ENCODE results near the gene SCN5A.

DNA sequence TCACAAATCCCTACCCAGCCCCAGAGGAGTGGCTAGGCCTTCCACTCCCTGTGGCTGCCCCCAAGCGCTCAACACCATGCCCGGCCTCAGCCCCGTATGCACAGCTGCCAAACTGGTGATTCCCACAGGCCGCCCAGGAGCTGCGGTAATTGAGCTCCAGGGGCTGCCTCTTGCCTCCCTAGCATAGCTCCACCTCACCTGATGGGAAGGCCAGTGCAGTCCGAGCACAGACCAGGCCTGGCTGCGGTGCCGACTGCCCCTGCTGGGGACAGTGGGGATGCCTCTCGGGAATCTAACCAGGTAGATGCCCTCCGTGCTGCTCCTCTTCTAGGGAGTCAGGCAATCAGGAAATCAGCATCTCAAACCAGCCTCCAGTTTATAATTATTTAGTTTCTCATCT lies 25.9 kb downstream of the SCN5A start:
- TF ChIP-seq, protein P1, sequence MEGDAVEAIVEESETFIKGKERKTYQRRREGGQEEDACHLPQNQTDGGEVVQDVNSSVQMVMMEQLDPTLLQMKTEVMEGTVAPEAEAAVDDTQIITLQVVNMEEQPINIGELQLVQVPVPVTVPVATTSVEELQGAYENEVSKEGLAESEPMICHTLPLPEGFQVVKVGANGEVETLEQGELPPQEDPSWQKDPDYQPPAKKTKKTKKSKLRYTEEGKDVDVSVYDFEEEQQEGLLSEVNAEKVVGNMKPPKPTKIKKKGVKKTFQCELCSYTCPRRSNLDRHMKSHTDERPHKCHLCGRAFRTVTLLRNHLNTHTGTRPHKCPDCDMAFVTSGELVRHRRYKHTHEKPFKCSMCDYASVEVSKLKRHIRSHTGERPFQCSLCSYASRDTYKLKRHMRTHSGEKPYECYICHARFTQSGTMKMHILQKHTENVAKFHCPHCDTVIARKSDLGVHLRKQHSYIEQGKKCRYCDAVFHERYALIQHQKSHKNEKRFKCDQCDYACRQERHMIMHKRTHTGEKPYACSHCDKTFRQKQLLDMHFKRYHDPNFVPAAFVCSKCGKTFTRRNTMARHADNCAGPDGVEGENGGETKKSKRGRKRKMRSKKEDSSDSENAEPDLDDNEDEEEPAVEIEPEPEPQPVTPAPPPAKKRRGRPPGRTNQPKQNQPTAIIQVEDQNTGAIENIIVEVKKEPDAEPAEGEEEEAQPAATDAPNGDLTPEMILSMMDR (IDR thresholded peaks at IDR 0.05) = no peak
- no peak for TF ChIP-seq POLR2A (IDR thresholded peaks at IDR 0.05)
